Astrocyte (in vitro differentiated cells and primary cell): ENCODE data around the gene CLOCK. TPM values are rescaled to one million over a fixed set of nuclear protein-coding genes. Genes with fewer than 3 reads are reported as not detected.

ENCODE experiments used
- DNase-seq: peaks from one replicate; pipeline ENCODE4 v3.0.0-alpha.2; 2010; ENCODE audit warnings: low read depth
- FAIRE-seq: peaks from 2 replicates; lab custom pipeline; 2011; peaks lifted over from hg19 to GRCh38; lab: Jason Lieb, UNC
- H2AFZ ChIP-seq: 2 replicates; pipeline ENCODE4 v1.6.0; 2012; ENCODE audit warnings: low read depth, low read length, inconsistent platforms
- H3K27ac ChIP-seq: 2 replicates; pipeline ENCODE4 v1.5.1; 2011; ENCODE audit warnings: low read depth, low read length, inconsistent platforms
- H3K27me3 ChIP-seq: 2 replicates; pipeline ENCODE4 v1.6.0; 2011; ENCODE audit warnings: low read length, inconsistent platforms; ENCODE audit not compliant: insufficient read depth
- H3K36me3 ChIP-seq: 2 replicates; pipeline ENCODE4 v1.5.1; 2011; ENCODE audit warnings: low read length, inconsistent platforms; ENCODE audit not compliant: insufficient read depth
- H3K4me1 ChIP-seq: 2 replicates; pipeline ENCODE4 v1.5.1; 2011; ENCODE audit warnings: low read length, inconsistent platforms; ENCODE audit not compliant: insufficient read depth
- H3K4me2 ChIP-seq: 2 replicates; pipeline ENCODE4 v1.6.0; 2012; ENCODE audit warnings: low read length, inconsistent platforms
- H3K4me3 ChIP-seq: 2 replicates; pipeline ENCODE4 v1.5.1; 2011; ENCODE audit warnings: low read depth, mild to moderate bottlenecking, low read length, inconsistent platforms; ENCODE audit not compliant: insufficient read depth
- H3K79me2 ChIP-seq: 2 replicates; pipeline ENCODE4 v1.6.0; 2012; ENCODE audit warnings: mild to moderate bottlenecking, low read length, inconsistent platforms; ENCODE audit not compliant: insufficient read depth
- H3K9ac ChIP-seq: 2 replicates; pipeline ENCODE4 v1.6.0; 2012; ENCODE audit warnings: mild to moderate bottlenecking, low read length, inconsistent platforms
- H3K9me3 ChIP-seq: 2 replicates; pipeline ENCODE4 v1.5.1; 2012; ENCODE audit warnings: low read depth, mild to moderate bottlenecking, low read length, inconsistent platforms; ENCODE audit not compliant: insufficient read depth
- H4K20me1 ChIP-seq: 2 replicates; pipeline ENCODE4 v1.6.0; 2012; ENCODE audit warnings: low read length, inconsistent platforms; ENCODE audit not compliant: insufficient read depth
- H3K27ac Mint-ChIP-seq: one replicate; pipeline ENCODE4 v1.8.0; 2021; ENCODE audit warnings: mild to moderate bottlenecking, mixed read lengths; ENCODE audit not compliant: unreplicated experiment
- H3K27me3 Mint-ChIP-seq: one replicate; pipeline ENCODE4 v1.8.0; 2021; ENCODE audit warnings: low read depth, mixed read lengths; ENCODE audit not compliant: unreplicated experiment
- H3K36me3 Mint-ChIP-seq: one replicate; pipeline ENCODE4 v1.8.0; 2021; ENCODE audit warnings: low read depth, mixed read lengths; ENCODE audit not compliant: unreplicated experiment
- H3K4me1 Mint-ChIP-seq: one replicate; pipeline ENCODE4 v1.8.0; 2021; ENCODE audit warnings: low read depth, mixed read lengths; ENCODE audit not compliant: unreplicated experiment
- H3K4me3 Mint-ChIP-seq: one replicate; pipeline ENCODE4 v1.8.0; 2021; ENCODE audit warnings: mild to moderate bottlenecking, moderate library complexity, mixed read lengths; ENCODE audit not compliant: unreplicated experiment
- H3K9me3 Mint-ChIP-seq: one replicate; pipeline ENCODE4 v1.8.0; 2021; ENCODE audit warnings: mild to moderate bottlenecking, mixed read lengths; ENCODE audit not compliant: unreplicated experiment
- EZH2 ChIP-seq: IDR thresholded peaks from 2 replicates; pipeline ENCODE4 v1.6.1; 2012; ENCODE audit warnings: mild to moderate bottlenecking, low read length, inconsistent platforms; ENCODE audit not compliant: insufficient read depth
- total RNA-seq: library from RNA; stranded (reverse); gene quantifications from 2 replicates; pipeline ENCODE4 v1.2.1, GENCODE V29; 2021
- TF ChIP-seq, protein P1 (sequence below): IDR thresholded peaks from 2 replicates; pipeline ENCODE4 v1.5.1; 2011; ENCODE audit warnings: low read depth, mild to moderate bottlenecking, inconsistent platforms, low read length, moderate library complexity; ENCODE audit not compliant: insufficient read depth

CLOCK gene
- total RNA-seq, 1 donor from 2014 or later, result 20.4 TPM

DNA sequence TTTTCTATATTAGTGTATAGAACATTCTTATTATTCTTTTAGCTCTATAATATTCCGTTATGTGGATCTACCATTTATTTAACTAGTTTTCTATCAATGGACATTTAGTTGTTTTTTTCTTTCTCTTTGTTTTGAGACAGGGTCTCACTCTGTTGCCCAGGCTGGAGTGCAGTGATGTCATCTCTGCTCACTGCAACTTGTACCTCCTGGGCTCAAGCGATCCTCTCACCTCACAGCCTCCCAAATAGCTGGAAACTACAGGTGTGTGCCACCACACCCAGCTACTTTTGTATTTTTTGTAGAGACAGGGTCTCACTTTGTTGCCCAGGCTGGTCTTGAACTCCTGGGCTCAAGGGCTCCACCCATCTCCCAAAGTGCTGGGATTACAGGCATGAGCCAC lies 140.2 kb downstream of the CLOCK start:
- peaks cover 19% of the 10 kb centered on the region for H3K36me3 Mint-ChIP-seq
- Histone ChIP-seq H3K4me2 (no peak overlapping the region), H3K9ac (no peak overlapping the region)

DNA sequence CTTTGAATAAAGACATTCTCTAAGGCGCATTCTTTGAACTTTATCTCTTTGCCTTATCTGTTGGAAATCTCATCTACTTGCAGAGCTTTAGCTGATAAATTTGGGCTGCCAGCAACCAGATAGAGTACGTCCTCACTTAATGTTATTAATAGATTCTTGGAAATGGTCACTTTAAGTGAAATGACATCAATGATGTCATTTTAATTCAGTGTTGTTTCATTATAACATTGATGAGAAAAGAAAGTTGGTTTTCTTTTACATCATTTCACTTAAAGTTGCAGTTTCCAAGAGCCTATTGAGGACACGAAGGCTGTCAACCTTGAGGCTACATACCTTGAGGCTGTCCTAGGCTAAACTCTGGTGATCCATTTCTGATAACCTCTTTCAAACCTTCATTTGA lies 141.6 kb downstream of the CLOCK start:
- TF ChIP-seq EZH2, result no peak
- TF ChIP-seq, protein P1, sequence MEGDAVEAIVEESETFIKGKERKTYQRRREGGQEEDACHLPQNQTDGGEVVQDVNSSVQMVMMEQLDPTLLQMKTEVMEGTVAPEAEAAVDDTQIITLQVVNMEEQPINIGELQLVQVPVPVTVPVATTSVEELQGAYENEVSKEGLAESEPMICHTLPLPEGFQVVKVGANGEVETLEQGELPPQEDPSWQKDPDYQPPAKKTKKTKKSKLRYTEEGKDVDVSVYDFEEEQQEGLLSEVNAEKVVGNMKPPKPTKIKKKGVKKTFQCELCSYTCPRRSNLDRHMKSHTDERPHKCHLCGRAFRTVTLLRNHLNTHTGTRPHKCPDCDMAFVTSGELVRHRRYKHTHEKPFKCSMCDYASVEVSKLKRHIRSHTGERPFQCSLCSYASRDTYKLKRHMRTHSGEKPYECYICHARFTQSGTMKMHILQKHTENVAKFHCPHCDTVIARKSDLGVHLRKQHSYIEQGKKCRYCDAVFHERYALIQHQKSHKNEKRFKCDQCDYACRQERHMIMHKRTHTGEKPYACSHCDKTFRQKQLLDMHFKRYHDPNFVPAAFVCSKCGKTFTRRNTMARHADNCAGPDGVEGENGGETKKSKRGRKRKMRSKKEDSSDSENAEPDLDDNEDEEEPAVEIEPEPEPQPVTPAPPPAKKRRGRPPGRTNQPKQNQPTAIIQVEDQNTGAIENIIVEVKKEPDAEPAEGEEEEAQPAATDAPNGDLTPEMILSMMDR, result no peak
- DNase-seq, result no peak
- peaks cover 84% of the 10 kb centered on the region for H4K20me1 ChIP-seq
- H3K4me3 Mint-ChIP-seq, result no peak overlapping the region
- H3K27ac ChIP-seq, result no peak overlapping the region
- peaks cover 94% of the 10 kb centered on the region for H3K79me2 ChIP-seq
- H3K27ac Mint-ChIP-seq, result no peak overlapping the region
- H3K36me3 Mint-ChIP-seq, result peaks cover 23% of the 10 kb centered on the region
- H3K27me3 ChIP-seq, result no peaks in the 10 kb centered on the region
- FAIRE-seq, result no peak
- H3K36me3 ChIP-seq, result peaks cover 46% of the 10 kb centered on the region
- H3K9me3 ChIP-seq, result no peaks in the 10 kb centered on the region
- no peak overlapping the region for H3K9ac ChIP-seq
- H3K4me1 ChIP-seq, result peaks cover 14% of the 10 kb centered on the region
- H3K9me3 Mint-ChIP-seq, result no peaks in the 10 kb centered on the region
- H3K4me3 ChIP-seq, result no peak overlapping the region
- no peaks in the 10 kb centered on the region for H3K27me3 Mint-ChIP-seq
- H3K4me2 ChIP-seq, result no peak overlapping the region
- H3K4me1 Mint-ChIP-seq, result peaks cover 37% of the 10 kb centered on the region
- H2AFZ ChIP-seq, result no peak overlapping the region

More for the DNA sequence above, 140.2 kb downstream of the CLOCK start:
- Mint-ChIP-seq H3K4me1 (peaks cover 38% of the 10 kb centered on the region), H3K4me3 (no peak overlapping the region), H3K9me3 (no peaks in the 10 kb centered on the region), H3K27me3 (no peaks in the 10 kb centered on the region), H3K27ac (peak overlapping the region; percentile 36)
- FAIRE-seq (no peak), DNase-seq (no peak)
- H2AFZ ChIP-seq, result no peak overlapping the region
- H3K27me3 ChIP-seq, result no peaks in the 10 kb centered on the region
- H3K4me1 ChIP-seq, result peaks cover 14% of the 10 kb centered on the region
- H4K20me1 ChIP-seq, result peaks cover 85% of the 10 kb centered on the region
- H3K4me3 ChIP-seq, result no peak overlapping the region
- H3K9me3 ChIP-seq, result no peaks in the 10 kb centered on the region
- peaks cover 96% of the 10 kb centered on the region for H3K79me2 ChIP-seq
- H3K36me3 ChIP-seq, result peaks cover 43% of the 10 kb centered on the region
- H3K27ac ChIP-seq, result no peak overlapping the region
- TF ChIP-seq EZH2, result no peak
- TF ChIP-seq, protein P1, result no peak

DNA sequence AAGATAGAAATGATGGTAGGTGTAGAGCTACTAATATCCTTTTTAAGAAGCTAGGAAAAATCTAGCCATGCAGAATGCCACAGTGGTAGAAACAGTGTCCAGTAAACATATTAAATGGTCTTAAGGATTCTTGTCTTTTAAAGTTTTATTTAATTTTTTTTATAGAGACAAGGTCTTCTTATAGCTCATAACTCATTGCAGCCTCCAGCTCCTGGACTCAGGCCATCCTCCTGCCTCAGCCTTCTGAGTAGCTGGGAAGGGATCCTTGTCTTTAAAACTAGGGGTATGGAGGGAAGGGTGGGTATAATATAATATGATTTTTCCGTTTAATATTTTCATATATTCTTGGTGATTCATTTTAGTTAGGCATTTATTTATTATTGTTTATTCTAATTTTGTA lies 147.1 kb downstream of the CLOCK start:
- Mint-ChIP-seq H3K36me3 (peaks cover 22% of the 10 kb centered on the region), H3K9me3 (no peaks in the 10 kb centered on the region), H3K27me3 (no peaks in the 10 kb centered on the region), H3K4me1 (peaks cover 10% of the 10 kb centered on the region), H3K4me3 (peak overlapping the region; percentile 99), H3K27ac (peak overlapping the region; percentile 73)
- Histone ChIP-seq H3K9me3 (no peaks in the 10 kb centered on the region), H3K4me1 (peaks cover 8% of the 10 kb centered on the region), H3K27ac (peak overlapping the region; percentile 89), H3K4me3 (peak overlapping the region; percentile 90), H3K79me2 (peaks cover 83% of the 10 kb centered on the region), H4K20me1 (peaks cover 67% of the 10 kb centered on the region), H3K36me3 (peaks cover 18% of the 10 kb centered on the region), H3K9ac (no peak overlapping the region), H2AFZ (no peak overlapping the region), H3K4me2 (peak overlapping the region; percentile 92), H3K27me3 (no peaks in the 10 kb centered on the region)
- no peak for TF ChIP-seq EZH2
- TF ChIP-seq, protein P1, result no peak
- DNase-seq, result no peak
- FAIRE-seq, result no peak
